GM12801 (cell line): ENCODE results near the gene KHSRP.

Source experiments
- TF ChIP-seq, protein P1 (sequence below): IDR thresholded peaks from one replicate; pipeline ENCODE4 v1.5.1; 2011; ENCODE audit warnings: control low read depth; ENCODE audit not compliant: insufficient read length; ENCODE audit errors: extremely low read depth

The KHSRP gene

DNA sequence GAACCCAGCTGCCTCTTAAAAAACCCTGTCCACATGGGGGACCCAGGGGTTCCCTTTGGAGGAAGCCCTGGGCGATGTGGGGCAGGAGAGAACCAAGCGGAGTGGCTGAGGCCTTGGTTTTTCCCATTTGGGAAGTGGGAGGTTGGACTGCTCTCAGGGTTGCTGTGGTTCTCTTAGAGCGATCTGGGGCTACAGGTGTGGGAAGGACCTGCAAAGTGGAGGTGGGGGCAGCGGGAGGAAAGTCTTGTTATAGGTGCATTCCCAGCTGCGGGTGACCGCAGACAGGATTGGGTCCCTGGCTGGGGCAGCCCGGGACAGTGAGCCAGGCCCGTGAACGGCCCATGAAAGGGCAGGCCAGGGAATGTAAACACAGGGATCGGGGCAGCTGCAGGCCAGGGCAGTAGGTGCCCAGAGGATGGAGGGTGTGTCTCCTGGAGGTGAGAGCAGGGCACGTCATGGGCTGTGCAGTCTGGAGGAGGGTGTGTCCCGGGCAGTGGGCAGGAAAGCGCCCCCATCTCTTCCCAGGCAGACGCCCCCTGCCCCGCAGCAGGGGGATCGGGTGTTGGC is 34.2 kb upstream of the KHSRP start:
- TF ChIP-seq, protein P1, sequence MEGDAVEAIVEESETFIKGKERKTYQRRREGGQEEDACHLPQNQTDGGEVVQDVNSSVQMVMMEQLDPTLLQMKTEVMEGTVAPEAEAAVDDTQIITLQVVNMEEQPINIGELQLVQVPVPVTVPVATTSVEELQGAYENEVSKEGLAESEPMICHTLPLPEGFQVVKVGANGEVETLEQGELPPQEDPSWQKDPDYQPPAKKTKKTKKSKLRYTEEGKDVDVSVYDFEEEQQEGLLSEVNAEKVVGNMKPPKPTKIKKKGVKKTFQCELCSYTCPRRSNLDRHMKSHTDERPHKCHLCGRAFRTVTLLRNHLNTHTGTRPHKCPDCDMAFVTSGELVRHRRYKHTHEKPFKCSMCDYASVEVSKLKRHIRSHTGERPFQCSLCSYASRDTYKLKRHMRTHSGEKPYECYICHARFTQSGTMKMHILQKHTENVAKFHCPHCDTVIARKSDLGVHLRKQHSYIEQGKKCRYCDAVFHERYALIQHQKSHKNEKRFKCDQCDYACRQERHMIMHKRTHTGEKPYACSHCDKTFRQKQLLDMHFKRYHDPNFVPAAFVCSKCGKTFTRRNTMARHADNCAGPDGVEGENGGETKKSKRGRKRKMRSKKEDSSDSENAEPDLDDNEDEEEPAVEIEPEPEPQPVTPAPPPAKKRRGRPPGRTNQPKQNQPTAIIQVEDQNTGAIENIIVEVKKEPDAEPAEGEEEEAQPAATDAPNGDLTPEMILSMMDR: no peak

DNA sequence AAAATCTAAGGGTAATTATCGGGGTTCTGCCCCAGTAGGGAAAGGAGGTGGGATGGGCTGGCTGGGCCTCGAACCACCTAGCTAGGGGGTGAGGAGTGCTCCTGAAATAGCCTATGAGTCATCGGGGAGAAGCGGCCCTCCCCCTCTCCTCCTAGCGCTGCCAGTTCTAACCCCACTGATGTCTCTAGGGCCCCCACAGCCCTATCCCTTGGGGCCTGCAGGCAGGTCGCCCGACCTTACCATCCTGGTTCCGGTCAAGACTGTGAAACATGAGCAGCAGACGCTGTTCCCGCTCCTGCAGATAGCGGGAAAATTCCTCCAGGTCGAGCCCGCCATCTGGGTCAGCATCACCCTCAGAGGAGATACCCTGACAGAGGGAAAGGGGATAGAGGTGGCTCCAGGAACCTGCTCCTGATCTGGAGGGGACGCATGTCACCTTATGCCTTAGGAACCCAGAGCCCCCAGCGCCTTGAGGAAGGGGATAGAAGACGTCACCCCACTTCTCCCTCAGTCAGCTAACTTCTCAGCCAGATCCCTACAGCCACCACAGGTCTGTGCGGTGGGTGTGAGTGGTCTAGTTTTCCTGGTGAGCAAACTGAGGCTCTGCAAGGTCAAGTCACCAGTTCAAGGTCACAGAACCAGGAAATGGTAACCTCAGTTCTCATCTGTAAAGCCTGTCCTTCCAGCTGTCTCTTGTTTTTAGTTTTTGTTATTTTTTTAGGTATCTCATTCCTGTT is 33.5 kb upstream of the KHSRP start:
- TF ChIP-seq, protein P1: no peak

DNA sequence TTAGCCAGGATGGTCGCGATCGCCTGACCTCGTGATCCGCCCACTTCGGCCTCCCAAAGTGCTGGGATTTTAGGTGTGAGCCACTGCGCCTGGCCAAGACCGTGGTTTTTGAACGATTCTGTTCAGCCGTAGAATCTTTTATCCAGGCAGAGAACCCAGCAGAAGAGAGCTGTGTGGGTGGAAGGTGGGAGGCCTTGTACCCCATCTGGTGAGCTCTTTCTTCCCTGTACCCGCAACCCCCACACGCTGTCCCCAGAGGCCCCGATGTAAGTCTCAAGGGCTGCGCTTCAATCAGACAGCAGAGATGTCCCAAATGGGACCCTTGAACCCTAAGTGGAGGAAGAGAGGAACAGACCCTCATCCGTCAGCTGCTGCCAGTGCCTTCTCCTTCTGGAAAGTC is 31.3 kb upstream of the KHSRP start:
- TF ChIP-seq, protein P1: no peak

DNA sequence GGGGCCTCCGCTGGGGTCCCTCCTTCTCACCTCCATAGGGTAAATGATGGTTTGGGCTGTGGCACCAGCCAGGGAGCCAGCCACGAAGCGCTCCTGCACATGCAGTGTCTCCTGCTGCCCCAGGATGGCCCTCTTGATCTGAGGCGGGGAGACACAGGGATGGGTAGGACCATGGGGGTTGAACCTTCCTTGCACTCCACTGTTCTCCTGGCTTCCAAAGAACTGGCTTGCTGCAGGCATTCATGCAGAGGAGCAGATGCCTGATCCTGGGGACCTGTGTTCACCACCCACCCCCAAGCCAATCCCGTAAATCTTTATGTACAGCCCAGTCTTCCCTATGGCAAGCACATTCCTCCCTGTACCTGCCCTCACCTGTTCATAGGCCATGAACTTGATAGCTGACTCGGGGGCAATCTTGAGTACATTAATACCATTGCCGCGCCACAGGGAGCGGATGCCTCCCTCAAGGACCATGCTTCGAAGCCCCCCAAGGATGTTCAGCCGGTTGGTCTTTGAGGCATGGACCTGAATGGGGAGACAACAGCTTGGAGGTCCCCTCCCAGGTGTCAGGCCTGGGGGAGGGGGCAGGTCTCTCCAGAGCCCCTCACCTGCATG is 29.4 kb upstream of the KHSRP start:
- TF ChIP-seq, protein P1: no peak

DNA sequence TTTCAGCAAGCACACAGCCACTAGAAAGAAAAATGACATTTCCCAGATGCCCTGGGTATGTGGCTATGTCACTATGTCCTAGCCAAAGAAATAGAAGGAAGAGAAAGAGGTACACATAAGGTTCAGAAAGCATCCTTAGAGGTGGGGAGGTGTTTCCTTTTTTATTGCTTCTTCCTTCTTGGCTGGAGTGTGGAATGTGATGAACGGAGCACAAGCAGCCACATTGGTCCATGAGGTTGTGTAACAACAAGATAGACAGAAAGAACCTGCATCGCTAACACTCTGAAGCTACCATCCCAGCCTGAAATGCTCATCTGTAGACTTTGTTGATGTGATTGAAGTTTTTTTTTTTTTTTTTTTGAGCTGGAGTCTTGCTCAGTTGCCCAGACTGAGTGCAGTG is 28.3 kb upstream of the KHSRP start:
- TF ChIP-seq, protein P1: no peak

DNA sequence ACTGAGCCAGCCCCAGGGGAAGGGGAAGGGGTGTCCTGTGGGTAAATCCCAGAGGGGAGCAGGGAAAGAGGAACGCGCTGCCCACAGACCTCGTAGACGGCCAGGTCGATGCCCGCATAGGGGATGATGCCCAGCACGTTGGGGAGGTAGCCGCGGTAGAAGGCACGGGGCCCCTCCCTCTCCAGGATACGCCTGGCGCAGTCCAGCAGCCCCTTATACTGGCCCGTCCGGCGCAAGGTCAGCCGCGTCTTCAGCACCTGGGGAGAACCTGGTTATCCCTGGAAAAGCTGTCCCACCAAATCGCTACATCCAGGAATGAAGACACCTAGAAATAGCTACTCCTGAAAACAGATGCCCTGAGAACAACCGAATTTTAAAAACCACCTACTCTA is 27.6 kb upstream of the KHSRP start:
- TF ChIP-seq, protein P1: no peak

DNA sequence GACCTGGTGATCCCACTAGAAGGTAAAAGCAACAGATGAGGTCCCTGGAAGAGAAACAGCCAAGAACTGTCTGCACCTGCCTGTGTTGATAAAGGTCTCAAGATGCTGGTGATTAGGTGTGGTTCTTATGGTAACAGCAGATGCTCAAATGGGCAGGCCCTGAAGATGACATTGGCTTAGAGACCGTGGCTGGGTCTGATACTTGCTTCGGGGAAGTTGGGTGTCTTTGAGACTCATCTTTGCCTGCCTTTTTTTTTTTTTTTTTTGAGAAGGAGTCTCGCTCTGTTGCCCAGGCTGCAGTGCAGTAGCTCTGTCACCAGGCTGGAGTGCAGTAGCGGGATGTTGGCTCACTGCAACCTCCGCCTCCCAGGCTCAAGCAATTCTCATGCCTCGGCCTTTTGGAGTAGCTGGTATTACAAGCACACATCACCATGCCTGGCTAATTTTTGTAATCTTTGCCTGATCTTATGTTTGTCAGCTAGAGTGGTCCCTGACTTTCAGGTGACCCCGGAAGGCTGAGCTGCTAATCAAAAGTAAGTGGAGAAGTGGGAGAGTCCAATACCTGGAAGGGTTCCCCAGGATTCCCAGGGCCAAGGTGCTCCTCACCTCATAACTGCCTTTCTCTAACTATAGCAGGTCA is 27.1 kb upstream of the KHSRP start:
- TF ChIP-seq, protein P1: no peak
